Mesenchymal stem cell (in vitro differentiated cells and primary cell): ENCODE data around the gene SLC25A51.

Experiments
- DNase-seq: peaks from one replicate; pipeline ENCODE4 v3.0.0-alpha.2; 2013
- H2AFZ ChIP-seq: one replicate; pipeline ENCODE4 v1.6.1; 2013; ENCODE audit warnings: low read depth, mild to moderate bottlenecking, control low read depth, inconsistent platforms, low read length, moderate library complexity
- H2AK5ac ChIP-seq: 2 replicates; pipeline ENCODE4 v1.6.1; 2013; ENCODE audit warnings: low read length, moderate library complexity, mild to moderate bottlenecking, inconsistent platforms; ENCODE audit not compliant: severe bottlenecking
- H2BK120ac ChIP-seq: one replicate; pipeline ENCODE4 v1.6.1; 2013; ENCODE audit warnings: low read depth, mild to moderate bottlenecking, inconsistent platforms, low read length, moderate library complexity
- H2BK12ac ChIP-seq, 2 experiments: one replicate each; pipeline ENCODE4 v1.6.1; 2013; ENCODE audit warnings: inconsistent platforms in 2 of 2, low read length in 2 of 2, mild to moderate bottlenecking in 2 of 2, moderate library complexity in 2 of 2, control low read depth in 1 of 2
- H2BK15ac ChIP-seq: one replicate; pipeline ENCODE4 v1.6.1; 2013; ENCODE audit warnings: mild to moderate bottlenecking, low read depth, inconsistent platforms; ENCODE audit not compliant: poor library complexity, severe bottlenecking
- H2BK5ac ChIP-seq: 2 replicates; pipeline ENCODE4 v1.6.1; 2013; ENCODE audit warnings: low read depth, mild to moderate bottlenecking, low read length, control low read depth, inconsistent platforms; ENCODE audit not compliant: poor library complexity, severe bottlenecking
- H3K14ac ChIP-seq, 2 experiments: one replicate each; pipeline ENCODE4 v1.6.1; 2013; ENCODE audit warnings: inconsistent platforms in 2 of 2, low read length in 2 of 2, control low read depth in 1 of 2, mild to moderate bottlenecking in 1 of 2, moderate library complexity in 1 of 2
- H3K18ac ChIP-seq, 2 experiments: one replicate each; pipeline ENCODE4 v1.6.1; 2013; ENCODE audit warnings: inconsistent platforms in 2 of 2, low read length in 2 of 2, control low read depth in 1 of 2, low read depth in 1 of 2, mild to moderate bottlenecking in 1 of 2
- H3K23ac ChIP-seq, 2 experiments: one replicate each; pipeline ENCODE4 v1.6.1; 2013; ENCODE audit warnings: inconsistent platforms in 2 of 2, low read length in 2 of 2, mild to moderate bottlenecking in 2 of 2, moderate library complexity in 2 of 2, control low read depth in 1 of 2
- H3K27ac ChIP-seq: 2 replicates; pipeline ENCODE4 v1.5.1; 2013; ENCODE audit warnings: mild to moderate bottlenecking, moderate library complexity, low read length, control low read depth, inconsistent platforms; ENCODE audit not compliant: poor library complexity, severe bottlenecking
- H3K27me3 ChIP-seq, 2 experiments: 2 replicates each; pipeline versions ENCODE4 v1.6.1 to v1.7.0; 2013; ENCODE audit warnings: low read length in 2 of 2, mild to moderate bottlenecking in 2 of 2, moderate library complexity in 2 of 2, control low read depth in 1 of 2, inconsistent platforms in 1 of 2; ENCODE audit not compliant: control insufficient read depth in 1 of 2, insufficient read depth in 1 of 2
- H3K36me3 ChIP-seq, 2 experiments: 2 replicates each; pipeline versions ENCODE4 v1.6.1 to v1.7.0; 2013; ENCODE audit warnings: low read length in 2 of 2, control low read depth in 1 of 2, inconsistent platforms in 1 of 2, low read depth in 1 of 2, mild to moderate bottlenecking in 1 of 2; ENCODE audit not compliant: insufficient read depth in 2 of 2, control insufficient read depth in 1 of 2
- H3K4ac ChIP-seq, 2 experiments: one replicate each; pipeline ENCODE4 v1.6.1; 2013; ENCODE audit warnings: inconsistent platforms in 2 of 2, low read length in 2 of 2, mild to moderate bottlenecking in 2 of 2, moderate library complexity in 2 of 2, control low read depth in 1 of 2, low read depth in 1 of 2
- H3K4me1 ChIP-seq: 2 replicates; pipeline ENCODE4 v1.6.1; 2013; ENCODE audit warnings: low read depth, low read length, control low read depth; ENCODE audit not compliant: control insufficient read depth, insufficient read depth
- H3K4me2 ChIP-seq: 2 replicates; pipeline ENCODE4 v1.6.1; 2013; ENCODE audit warnings: low read length, mild to moderate bottlenecking, inconsistent platforms; ENCODE audit not compliant: poor library complexity, severe bottlenecking
- H3K4me3 ChIP-seq, 2 experiments: 2 replicates each; pipeline versions ENCODE4 v1.5.1 to v1.7.0; 2013; ENCODE audit warnings: low read length in 2 of 2, mild to moderate bottlenecking in 2 of 2, control low read depth in 1 of 2, low read depth in 1 of 2; ENCODE audit not compliant: insufficient read depth in 1 of 2
- H3K79me1 ChIP-seq: replicated peaks from 2 replicates; pipeline ENCODE4 v1.6.1; 2013; ENCODE audit warnings: mild to moderate bottlenecking, control low read depth, low read length, inconsistent platforms; ENCODE audit not compliant: poor library complexity, severe bottlenecking
- H3K9ac ChIP-seq: 2 replicates; pipeline ENCODE4 v1.7.0; 2013; ENCODE audit warnings: mild to moderate bottlenecking, low read length, moderate library complexity
- H3K9me3 ChIP-seq: 2 replicates; pipeline ENCODE4 v1.7.0; 2013; ENCODE audit warnings: mild to moderate bottlenecking, low read length; ENCODE audit not compliant: control insufficient read depth
- H4K8ac ChIP-seq: one replicate; pipeline ENCODE4 v1.6.1; 2013; ENCODE audit warnings: inconsistent platforms, mild to moderate bottlenecking, low read length, moderate library complexity
- H4K91ac ChIP-seq: one replicate; pipeline ENCODE4 v1.6.1; 2013; ENCODE audit warnings: mild to moderate bottlenecking, low read length, inconsistent platforms
- WGBS: methylation state at CpG from one replicate; pipeline ENCODE4 v1.1.7; 2013; ENCODE audit warnings: mixed read lengths; 5-methylcytosine and 5-hydroxymethylcytosine counted together

SLC25A51 gene

GRCh38 chr9:37917801-37918664 lies 14.1 kb upstream of the SLC25A51 start:
- H2BK120ac ChIP-seq: no peak overlapping the region
- H3K9me3 ChIP-seq: no peaks in the 10 kb centered on the region
- H3K9ac ChIP-seq: no peak overlapping the region
- H3K23ac ChIP-seq: no peak overlapping the region
- no peak for DNase-seq
- H3K27me3 ChIP-seq: no peaks in the 10 kb centered on the region
- peak overlapping the region; percentile 26 for H2BK15ac ChIP-seq
- H3K14ac ChIP-seq: no peak overlapping the region
- no peak overlapping the region for H4K8ac ChIP-seq
- peaks cover 57% of the 10 kb centered on the region for H3K79me1 ChIP-seq
- 96% methylated on average over 21 of the region's 21 CpGs for WGBS
- no peak overlapping the region for H3K18ac ChIP-seq
- peak overlapping the region; percentile 25 for H4K91ac ChIP-seq
- H3K36me3 ChIP-seq: peaks cover 32 to 90% of the 10 kb centered on the region in 2 experiments
- no peak overlapping the region for H2AFZ ChIP-seq
- no peak overlapping the region for H2BK5ac ChIP-seq
- H3K4ac ChIP-seq: no peak overlapping the region
- H3K4me3 ChIP-seq: no peak overlapping the region
- no peak overlapping the region for H2BK12ac ChIP-seq
- H3K4me2 ChIP-seq: no peak overlapping the region
- no peak overlapping the region for H3K27ac ChIP-seq
- peaks cover 31% of the 10 kb centered on the region for H3K4me1 ChIP-seq
- no peak overlapping the region for H2AK5ac ChIP-seq

- H3K79me1 ChIP-seq: peaks cover 50% of the 10 kb centered on the region
- no peak overlapping the region for H2BK5ac ChIP-seq
- no peak overlapping the region for H3K18ac ChIP-seq
- no peak overlapping the region for H2AFZ ChIP-seq
- 89% methylated on average over 8 of the region's 8 CpGs for WGBS
- no peak overlapping the region for H3K4me3 ChIP-seq
- no peak overlapping the region for H4K91ac ChIP-seq
- no peak overlapping the region for H3K14ac ChIP-seq
- H3K4me2 ChIP-seq: no peak overlapping the region
- H3K36me3 ChIP-seq: peaks cover 32 to 83% of the 10 kb centered on the region in 2 experiments
- no peak overlapping the region for H3K4ac ChIP-seq
- peaks cover 24% of the 10 kb centered on the region for H3K4me1 ChIP-seq
- H3K23ac ChIP-seq: no peak overlapping the region
- peak overlapping the region; percentile 26 for H2BK15ac ChIP-seq
- H2BK120ac ChIP-seq: no peak overlapping the region
- no peak overlapping the region for H2AK5ac ChIP-seq
- no peaks in the 10 kb centered on the region for H3K9me3 ChIP-seq
- DNase-seq: no peak
- no peak overlapping the region for H3K27ac ChIP-seq
- no peaks in the 10 kb centered on the region for H3K27me3 ChIP-seq
- no peak overlapping the region for H2BK12ac ChIP-seq
- H4K8ac ChIP-seq: no peak overlapping the region
- peak overlapping the region; percentile 30 for H3K9ac ChIP-seq
Measured at GRCh38 chr9:37917313-37917731, 13.4 kb upstream of the SLC25A51 start.

GRCh38 chr9:37916471-37917312 lies 12.8 kb upstream of the SLC25A51 start:
- no peaks in the 10 kb centered on the region for H3K27me3 ChIP-seq
- H3K9ac ChIP-seq: peak overlapping the region; percentile 30
- peaks cover 46% of the 10 kb centered on the region for H3K79me1 ChIP-seq
- no peak overlapping the region for H3K27ac ChIP-seq
- no peak overlapping the region for H3K4ac ChIP-seq
- H3K4me2 ChIP-seq: no peak overlapping the region
- no peak overlapping the region for H2BK15ac ChIP-seq
- no peak overlapping the region for H3K4me3 ChIP-seq
- no peak overlapping the region for H2BK5ac ChIP-seq
- H2AK5ac ChIP-seq: no peak overlapping the region
- no peak overlapping the region for H3K23ac ChIP-seq
- no peak overlapping the region for H4K91ac ChIP-seq
- no peak overlapping the region for H2BK12ac ChIP-seq
- H2AFZ ChIP-seq: no peak overlapping the region
- H3K36me3 ChIP-seq: peaks cover 30 to 77% of the 10 kb centered on the region in 2 experiments
- H3K4me1 ChIP-seq: peaks cover 18% of the 10 kb centered on the region
- WGBS: 95% methylated on average over 18 of the region's 18 CpGs
- no peak overlapping the region for H2BK120ac ChIP-seq
- H4K8ac ChIP-seq: no peak overlapping the region
- no peak overlapping the region for H3K18ac ChIP-seq
- H3K14ac ChIP-seq: no peak overlapping the region
- no peaks in the 10 kb centered on the region for H3K9me3 ChIP-seq
- DNase-seq: no peak

GRCh38 chr9:37915911-37916470 lies 12.1 kb upstream of the SLC25A51 start:
- Histone ChIP-seq H3K9me3 (no peaks in the 10 kb centered on the region), H2AFZ (no peak overlapping the region), H3K4me1 (peaks cover 16% of the 10 kb centered on the region), H3K4ac (no peak overlapping the region), H3K36me3 (peaks cover 27 to 78% of the 10 kb centered on the region in 2 experiments), H2BK5ac (no peak overlapping the region), H3K4me3 (no peak overlapping the region), H4K91ac (no peak overlapping the region), H2BK120ac (no peak overlapping the region), H3K23ac (no peak overlapping the region), H3K18ac (no peak overlapping the region), H3K4me2 (no peak overlapping the region), H2BK15ac (no peak overlapping the region), H2BK12ac (no peak overlapping the region), H4K8ac (no peak overlapping the region), H3K27ac (no peak overlapping the region), H3K79me1 (peaks cover 47% of the 10 kb centered on the region), H3K27me3 (no peaks in the 10 kb centered on the region), H3K9ac (no peak overlapping the region), H3K14ac (no peak overlapping the region), H2AK5ac (no peak overlapping the region)
- no peak for DNase-seq
- WGBS: 96% methylated on average over 14 of the region's 14 CpGs
